Hematopoietic multipotent progenitor cell treated with erythropoietin and hydrocortisone succinate and interleukin-3 and kit ligand, for 6 days (in vitro differentiated cells): ENCODE data around the gene CDH13.

Experiments used
- DNase-seq: peaks from one replicate; pipeline ENCODE4 v3.0.0-alpha.2; 2015

CDH13 gene

GRCh38 chr16:82626791-82627261 is at the start of gene CDH13:
Gene CDH13, plus strand, starts transcription at chr16:82626969.
- DNase-seq: no peak

DNA sequence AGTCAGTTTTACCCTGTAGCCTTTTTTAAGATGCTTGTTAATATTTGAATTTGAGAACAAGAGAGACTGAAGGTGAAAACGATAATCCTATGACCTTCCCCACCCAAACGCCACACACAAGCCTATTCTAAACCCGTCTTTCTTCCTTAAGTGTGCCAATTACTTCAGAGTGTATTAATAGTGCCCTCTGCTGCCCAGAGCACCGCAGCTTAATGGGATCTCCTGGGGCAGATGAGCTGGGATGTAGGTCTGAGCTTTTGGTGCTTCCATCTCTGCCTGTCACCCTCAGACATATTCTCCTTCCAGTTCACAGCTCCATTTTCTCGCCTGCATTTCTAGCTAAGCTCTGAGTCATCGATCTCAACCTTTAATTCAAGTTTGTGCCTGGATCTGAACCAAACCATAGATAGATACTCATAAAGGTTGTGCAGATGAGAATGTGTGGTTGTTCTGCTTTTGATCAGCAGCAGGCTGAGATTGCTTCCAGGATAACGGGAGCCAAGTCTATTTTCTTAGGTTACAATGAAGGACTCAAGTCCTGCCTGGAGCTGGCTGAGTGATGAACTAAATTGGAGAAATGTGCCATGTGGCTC is 46.4 kb upstream of the CDH13 start:
- peak; percentile 1 for DNase-seq

GRCh38 chr16:82582975-82583374 is 43.8 kb upstream of the CDH13 start:
- DNase-seq: no peak

DNA sequence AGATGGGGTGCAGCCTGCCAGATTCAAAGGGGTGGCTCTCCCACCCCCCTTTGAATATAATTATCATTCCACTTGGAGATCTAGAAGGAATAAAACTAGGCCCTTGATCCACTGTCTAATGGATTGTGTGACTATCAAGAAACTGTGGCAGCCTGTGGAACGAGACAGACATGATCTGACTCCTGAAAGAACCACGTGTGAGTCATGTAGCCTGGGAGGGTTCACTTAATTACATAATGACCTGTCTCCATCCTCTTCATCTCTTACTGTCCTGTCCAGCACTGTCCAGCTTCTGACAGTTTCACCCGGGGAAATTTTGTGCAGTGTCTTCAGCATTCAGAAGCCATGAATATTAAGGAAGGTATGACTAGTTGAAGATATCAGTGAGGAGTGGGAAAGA is 43.3 kb upstream of the CDH13 start:
- no peak for DNase-seq

GRCh38 chr16:82584553-82585152 is 42.1 kb upstream of the CDH13 start:
- no peak for DNase-seq

GRCh38 chr16:82585675-82586074 is 41.1 kb upstream of the CDH13 start:
- no peak for DNase-seq

DNA sequence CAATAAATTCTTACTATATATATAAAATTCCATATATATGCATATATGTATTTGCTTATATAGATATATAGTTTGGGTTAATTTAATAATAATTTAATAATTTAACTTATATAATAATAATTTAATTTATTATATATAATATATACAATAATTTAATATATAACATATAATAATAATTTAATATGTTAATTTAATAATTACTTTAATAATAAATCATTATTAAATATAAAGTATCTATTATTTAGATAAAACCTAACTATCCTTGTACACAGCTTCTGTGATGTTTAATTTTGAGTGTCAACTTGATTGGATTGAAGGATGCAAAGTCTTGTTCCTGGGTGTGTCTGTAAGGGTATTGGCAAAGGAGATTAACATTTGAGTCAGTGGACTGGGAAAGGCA is 40.6 kb upstream of the CDH13 start:
- DNase-seq: no peak

- no peak for DNase-seq
Measured at GRCh38 chr16:82587289-82587688, 39.5 kb upstream of the CDH13 start.

DNA sequence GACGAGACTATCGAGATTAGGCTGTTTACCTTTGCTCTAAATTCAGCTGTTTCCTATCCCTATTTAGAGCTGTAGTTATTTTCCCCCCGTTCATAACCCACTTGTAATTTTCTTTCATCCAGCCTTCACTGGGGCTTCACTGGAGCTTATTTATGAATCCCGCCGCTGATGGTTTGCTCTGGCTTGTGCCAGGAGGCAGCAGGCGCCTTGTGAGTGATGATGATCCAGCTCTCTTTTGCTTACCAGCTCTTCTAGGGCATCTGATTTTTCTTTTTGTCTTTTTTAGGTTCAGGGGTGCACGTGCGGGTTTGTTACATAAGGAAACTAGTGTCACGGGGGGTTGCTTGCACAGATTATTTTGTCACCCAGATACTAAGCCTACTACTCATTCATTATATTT is 37.4 kb upstream of the CDH13 start:
- DNase-seq: no peak

GRCh38 chr16:82594114-82594513 is 32.7 kb upstream of the CDH13 start:
- DNase-seq: no peak

DNA sequence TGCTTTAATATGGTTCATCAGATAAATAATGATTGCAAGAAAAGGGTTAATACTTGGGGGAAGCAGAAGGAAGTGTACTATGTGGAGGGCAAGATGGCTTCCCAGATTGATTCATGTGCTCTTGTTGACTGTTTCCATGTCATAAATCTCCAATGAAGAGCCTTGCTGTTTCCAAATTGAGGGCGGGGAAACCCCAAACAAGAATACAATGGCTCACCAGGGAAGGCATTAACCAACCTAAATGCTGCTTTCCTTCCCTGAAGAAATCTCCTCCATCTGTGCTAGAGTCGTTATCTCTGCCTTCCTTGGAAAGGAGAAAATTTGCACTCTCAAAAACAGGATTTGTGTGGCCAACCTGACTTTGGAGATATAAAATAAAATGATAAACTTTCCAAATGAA is 28.0 kb upstream of the CDH13 start:
- DNase-seq: no peak

- no peak for DNase-seq
Measured at GRCh38 chr16:82601989-82602640, 24.7 kb upstream of the CDH13 start.

GRCh38 chr16:82603784-82604411 is 22.9 kb upstream of the CDH13 start:
- DNase-seq: peak; percentile 11

DNA sequence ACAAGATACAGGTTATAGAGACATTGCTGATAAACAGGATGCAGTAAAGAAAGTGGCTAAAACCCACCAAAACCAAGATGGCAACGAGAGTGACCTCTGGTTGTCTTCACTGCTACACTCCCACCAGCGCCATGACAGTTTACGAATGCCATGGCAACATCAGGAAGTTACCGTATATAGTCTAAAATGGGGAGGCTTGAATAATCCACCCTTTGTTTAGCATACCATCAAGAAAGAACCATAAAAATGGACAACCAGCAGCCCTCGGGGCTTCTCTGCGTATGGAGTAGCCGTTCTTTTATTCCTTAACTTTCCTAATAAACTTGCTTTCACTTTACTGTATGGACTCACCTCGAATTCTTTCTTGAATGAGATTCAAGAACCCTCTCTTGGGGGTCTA is 21.7 kb upstream of the CDH13 start:
- DNase-seq: no peak

DNA sequence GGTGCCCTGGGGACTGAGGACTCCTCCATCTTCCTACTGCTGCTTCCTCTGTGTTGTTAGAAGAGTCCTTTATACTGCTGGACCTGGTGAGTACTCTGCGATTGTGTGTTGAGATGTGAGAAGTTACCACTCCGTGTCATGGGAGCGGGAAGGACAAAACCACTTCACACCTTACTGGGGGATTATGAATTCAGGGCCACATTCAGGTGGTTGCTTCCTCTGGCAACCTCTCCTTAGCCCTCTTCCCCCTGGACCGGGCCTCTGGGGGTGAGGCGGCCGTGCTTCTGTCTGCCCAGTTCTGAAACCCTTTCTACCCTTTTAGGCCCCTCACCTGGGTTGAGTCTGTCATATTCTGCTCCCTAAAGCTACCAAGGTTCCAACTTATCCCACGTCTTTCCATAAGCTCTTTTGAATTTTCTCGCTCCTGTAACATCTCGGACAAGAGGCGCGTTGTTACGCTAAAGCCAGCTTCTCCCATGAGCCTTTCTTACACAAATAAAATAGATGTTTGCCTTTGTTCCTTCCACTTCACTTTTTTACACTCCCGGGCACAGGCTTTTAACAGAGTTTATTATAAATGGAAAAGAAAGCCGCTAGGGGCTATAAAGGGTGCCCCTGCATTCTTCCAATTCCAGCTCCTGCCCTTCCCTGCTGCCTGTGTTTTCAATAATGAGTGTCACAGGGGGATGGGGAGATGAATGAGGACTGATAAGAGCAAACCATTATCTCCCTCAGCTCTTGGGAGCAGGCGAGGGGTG is 20.7 kb upstream of the CDH13 start:
- DNase-seq: no peak

DNA sequence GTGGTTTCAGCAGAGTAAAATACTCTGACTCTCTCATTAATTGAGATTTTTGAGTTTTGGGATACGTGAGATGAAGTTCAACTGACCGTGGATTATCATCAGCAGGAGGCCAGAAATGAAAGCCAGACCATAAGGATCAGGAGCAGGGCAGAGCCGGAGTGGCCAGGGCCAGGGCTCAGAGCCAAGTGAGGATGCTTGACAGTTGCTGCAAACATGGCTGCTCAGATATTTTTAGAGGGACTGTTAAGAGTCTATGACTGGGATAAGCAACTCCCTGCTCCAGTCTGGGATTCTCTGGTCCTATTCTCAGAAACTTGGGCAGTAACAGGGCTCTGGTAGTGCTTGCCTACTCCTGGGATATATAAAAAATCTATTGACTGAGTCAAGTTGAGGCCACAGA is 17.6 kb upstream of the CDH13 start:
- DNase-seq: no peak

- no peak for DNase-seq
Measured at GRCh38 chr16:82612263-82612662, 14.5 kb upstream of the CDH13 start.

DNA sequence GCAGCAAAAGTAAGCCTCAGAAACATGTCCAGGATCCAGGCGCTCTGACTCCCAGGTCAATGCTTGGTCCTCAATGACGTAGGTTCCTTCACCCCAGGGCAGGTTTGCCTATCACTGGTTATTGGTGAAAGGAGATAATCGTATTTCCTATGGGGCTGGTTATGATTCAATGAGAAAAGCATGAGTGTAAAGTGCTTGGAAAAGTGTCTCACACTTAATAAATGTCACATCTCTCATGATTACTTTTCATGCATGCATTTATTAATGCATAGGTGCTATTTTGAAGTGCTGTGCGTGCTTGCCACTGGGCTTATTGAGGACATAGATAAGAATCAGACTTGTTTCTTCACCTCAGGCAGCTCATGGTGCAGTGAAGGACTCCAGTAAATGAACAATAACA is 10.4 kb upstream of the CDH13 start:
- DNase-seq: no peak

DNA sequence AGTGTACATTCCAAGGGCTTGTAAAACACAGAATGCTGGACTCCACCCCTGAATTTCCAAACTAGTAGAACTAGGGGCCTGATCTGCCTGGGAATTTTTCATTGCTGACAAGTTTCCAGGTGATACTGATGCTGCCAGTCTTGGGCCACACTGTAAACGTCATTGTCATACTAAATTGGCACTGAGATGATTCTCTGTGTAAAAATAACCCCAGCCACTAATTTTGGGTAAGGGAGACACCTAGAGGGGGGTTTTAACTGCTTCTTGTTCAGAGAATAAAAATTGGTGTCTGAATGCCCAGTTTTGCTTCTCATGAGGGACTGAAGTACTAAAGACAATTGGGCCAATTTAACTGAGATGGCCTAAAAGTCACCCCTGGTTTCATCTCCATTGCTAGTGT is 5.0 kb upstream of the CDH13 start:
- no peak for DNase-seq

GRCh38 chr16:82623241-82623640 is 3.5 kb upstream of the CDH13 start:
- DNase-seq: no peak

- DNase-seq: no peak
Measured at GRCh38 chr16:82625066-82625968, 1.5 kb upstream of the CDH13 start.

DNA sequence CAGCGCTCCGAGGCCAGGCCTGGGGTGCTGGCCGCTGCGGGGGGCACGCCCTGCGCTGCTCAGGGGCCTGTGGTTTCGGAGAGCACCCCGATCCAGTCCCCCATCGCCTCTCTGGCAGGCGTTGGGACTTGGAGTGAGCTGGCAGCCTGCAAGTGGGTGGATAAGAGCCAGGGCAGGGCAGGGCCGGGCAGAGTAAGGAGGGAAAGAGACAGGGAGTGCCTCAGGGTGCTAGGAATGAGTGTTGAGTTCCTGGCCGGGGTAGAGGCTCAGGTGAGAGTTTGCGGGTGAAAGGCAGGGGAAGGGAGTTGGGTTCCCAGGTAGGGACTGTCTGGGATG is 1.3 kb downstream of the CDH13 start:
- no peak for DNase-seq
